ENCODE results near the gene TARBP1. TPM values are rescaled to one million over a fixed set of nuclear protein-coding genes. Genes with fewer than 3 reads are reported as not detected.

TARBP1 gene
- total RNA-seq, 3 donors from 2014 or later (not counting 1 experiment from before 2014, with no cell fraction given) = 29.0 to 37.5 (median 32.2) TPM

DNA sequence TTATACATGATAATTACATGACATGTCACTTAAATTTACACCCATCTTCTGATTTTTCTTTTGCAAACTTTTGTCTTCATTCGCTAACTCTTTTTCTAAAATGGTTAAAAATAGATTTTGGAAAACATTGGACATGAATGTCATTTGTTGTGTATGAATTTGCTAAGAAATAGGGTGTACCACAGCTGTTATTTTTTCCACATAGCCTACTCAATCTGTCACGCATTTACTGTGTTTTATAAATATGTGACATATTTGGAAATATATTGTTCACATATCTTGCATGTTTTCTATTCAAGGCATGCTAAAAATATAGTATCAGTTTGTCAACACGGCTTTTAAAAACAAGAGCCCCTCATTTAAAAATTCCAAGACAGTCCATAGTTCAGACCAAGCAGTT is 47.9 kb upstream of the TARBP1 start:
- Mint-ChIP-seq H3K4me1 (peaks cover 0 to 4% of the 10 kb centered on the region in 2 donors), H3K36me3 (no peaks in the 10 kb centered on the region), H3K4me3 (no peak overlapping the region), H3K27me3 (ENCODE audit: low read depth in 2 of 2) (peaks cover 20 to 34% of the 10 kb centered on the region in 2 donors), H3K27ac (no peak overlapping the region), H3K9me3 (no peaks in the 10 kb centered on the region)
- H3K27me3 ChIP-seq (ENCODE audit: control insufficient read depth, insufficient read depth, low read length) = no peaks in the 10 kb centered on the region
- WGBS (ENCODE audit: insufficient coverage) = 73% methylated on average over 1 of the region's 3 CpGs
- ATAC-seq (no peak), DNase-seq (no peak)
- H3K9me3 ChIP-seq (ENCODE audit: control insufficient read depth, insufficient read depth, low read length) = no peaks in the 10 kb centered on the region
- no peak overlapping the region for H3K4me3 ChIP-seq (ENCODE audit: low read length)
- no peak overlapping the region for H3K27ac ChIP-seq (ENCODE audit: low read length)
- intact Hi-C loops (cut with micrococcal nuclease) = no loop called here
- peaks cover 14% of the 10 kb centered on the region for H3K4me1 ChIP-seq (ENCODE audit: control insufficient read depth, insufficient read depth, low read length)
- TF ChIP-seq, protein P1, sequence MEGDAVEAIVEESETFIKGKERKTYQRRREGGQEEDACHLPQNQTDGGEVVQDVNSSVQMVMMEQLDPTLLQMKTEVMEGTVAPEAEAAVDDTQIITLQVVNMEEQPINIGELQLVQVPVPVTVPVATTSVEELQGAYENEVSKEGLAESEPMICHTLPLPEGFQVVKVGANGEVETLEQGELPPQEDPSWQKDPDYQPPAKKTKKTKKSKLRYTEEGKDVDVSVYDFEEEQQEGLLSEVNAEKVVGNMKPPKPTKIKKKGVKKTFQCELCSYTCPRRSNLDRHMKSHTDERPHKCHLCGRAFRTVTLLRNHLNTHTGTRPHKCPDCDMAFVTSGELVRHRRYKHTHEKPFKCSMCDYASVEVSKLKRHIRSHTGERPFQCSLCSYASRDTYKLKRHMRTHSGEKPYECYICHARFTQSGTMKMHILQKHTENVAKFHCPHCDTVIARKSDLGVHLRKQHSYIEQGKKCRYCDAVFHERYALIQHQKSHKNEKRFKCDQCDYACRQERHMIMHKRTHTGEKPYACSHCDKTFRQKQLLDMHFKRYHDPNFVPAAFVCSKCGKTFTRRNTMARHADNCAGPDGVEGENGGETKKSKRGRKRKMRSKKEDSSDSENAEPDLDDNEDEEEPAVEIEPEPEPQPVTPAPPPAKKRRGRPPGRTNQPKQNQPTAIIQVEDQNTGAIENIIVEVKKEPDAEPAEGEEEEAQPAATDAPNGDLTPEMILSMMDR (IDR thresholded peaks at IDR 0.05) = no peak
- no peaks in the 10 kb centered on the region for H3K36me3 ChIP-seq (ENCODE audit: control insufficient read depth, insufficient read depth, low read length)

DNA sequence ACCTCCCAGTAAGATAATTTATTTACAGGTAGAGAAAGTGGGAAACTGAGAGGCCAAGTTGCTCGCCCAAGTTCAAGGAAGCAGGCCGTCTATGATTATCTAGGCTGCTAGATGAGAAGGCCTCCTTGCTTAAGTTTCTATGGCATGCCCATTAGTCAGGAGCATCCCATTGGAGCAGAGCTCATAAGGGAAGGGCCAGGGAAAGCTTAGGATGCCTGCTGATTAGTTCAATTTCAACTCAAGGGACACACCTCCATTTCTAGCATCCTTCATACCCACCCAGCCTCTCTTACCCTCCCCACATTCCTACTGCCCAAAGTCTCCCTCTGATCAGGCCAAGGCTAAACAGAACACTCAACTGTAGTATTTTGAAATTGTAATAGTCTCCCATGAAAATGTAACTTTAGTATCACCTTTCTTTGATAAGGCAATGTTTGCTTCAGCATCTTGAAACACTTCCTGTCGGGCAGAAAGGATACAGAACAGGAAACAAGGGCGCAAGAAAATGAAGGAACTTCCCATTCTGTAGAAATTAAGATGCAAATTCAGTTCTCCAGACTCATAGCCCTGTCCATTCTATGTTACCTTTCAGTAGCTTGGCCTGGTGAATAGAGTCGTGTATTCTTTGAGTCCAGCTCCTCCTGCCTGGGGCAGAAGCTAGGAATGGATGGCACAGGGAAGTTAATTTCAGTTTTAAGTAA is 46.3 kb upstream of the TARBP1 start:
- Mint-ChIP-seq H3K36me3 (no peaks in the 10 kb centered on the region), H3K4me3 (no peak overlapping the region), H3K4me1 (peaks cover 0 to 4% of the 10 kb centered on the region in 2 donors), H3K27ac (no peak overlapping the region), H3K9me3 (no peaks in the 10 kb centered on the region), H3K27me3 (ENCODE audit: low read depth in 2 of 2) (peaks cover 20 to 39% of the 10 kb centered on the region in 2 donors)
- peaks cover 14% of the 10 kb centered on the region for H3K4me1 ChIP-seq (ENCODE audit: control insufficient read depth, insufficient read depth, low read length)
- no peak overlapping the region for H3K4me3 ChIP-seq (ENCODE audit: low read length)
- H3K27me3 ChIP-seq (ENCODE audit: control insufficient read depth, insufficient read depth, low read length) = no peaks in the 10 kb centered on the region
- ATAC-seq = no peak
- DNase-seq = no peak
- no peaks in the 10 kb centered on the region for H3K36me3 ChIP-seq (ENCODE audit: control insufficient read depth, insufficient read depth, low read length)
- TF ChIP-seq, protein P1 (IDR thresholded peaks at IDR 0.05) = no peak
- intact Hi-C loops (cut with micrococcal nuclease) = no loop called here
- no peak overlapping the region for H3K27ac ChIP-seq (ENCODE audit: low read length)
- 60% methylated on average over 5 of the region's 5 CpGs for WGBS (ENCODE audit: insufficient coverage)
- H3K9me3 ChIP-seq (ENCODE audit: control insufficient read depth, insufficient read depth, low read length) = no peaks in the 10 kb centered on the region

DNA sequence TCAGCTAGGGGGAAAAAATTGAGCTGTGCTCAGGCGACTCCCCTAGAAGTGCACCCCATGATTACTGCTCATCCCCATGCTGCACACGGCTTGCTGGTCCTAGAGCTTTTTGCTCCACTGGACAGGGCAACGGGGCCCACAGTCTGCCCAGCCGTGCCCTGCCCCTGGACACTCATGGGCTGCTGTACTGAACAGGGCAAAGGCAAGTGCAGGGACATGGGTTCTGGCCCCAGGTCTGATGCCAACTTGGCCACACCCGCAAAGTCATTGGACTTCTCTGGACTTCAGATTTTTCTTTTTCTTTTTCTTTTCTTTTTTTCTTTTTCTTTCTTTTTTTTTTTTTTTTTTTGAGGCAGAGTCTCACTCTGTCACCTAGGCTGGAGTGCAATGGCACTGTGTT is 42.9 kb upstream of the TARBP1 start:
- Histone ChIP-seq H3K4me3 (ENCODE audit: low read length) (no peak overlapping the region), H3K9me3 (ENCODE audit: control insufficient read depth, insufficient read depth, low read length) (no peaks in the 10 kb centered on the region), H3K27me3 (ENCODE audit: control insufficient read depth, insufficient read depth, low read length) (no peaks in the 10 kb centered on the region), H3K27ac (ENCODE audit: low read length) (no peak overlapping the region), H3K4me1 (ENCODE audit: control insufficient read depth, insufficient read depth, low read length) (peaks cover 14% of the 10 kb centered on the region), H3K36me3 (ENCODE audit: control insufficient read depth, insufficient read depth, low read length) (no peaks in the 10 kb centered on the region)
- no peak overlapping the region for H3K27ac Mint-ChIP-seq
- no peaks in the 10 kb centered on the region for H3K36me3 Mint-ChIP-seq
- H3K4me3 Mint-ChIP-seq = no peak overlapping the region
- WGBS (ENCODE audit: insufficient coverage) = 93% methylated on average over 5 of the region's 5 CpGs
- ATAC-seq (no peak), DNase-seq (no peak)
- H3K27me3 Mint-ChIP-seq (ENCODE audit: low read depth in 2 of 2) = peaks cover 17 to 26% of the 10 kb centered on the region in 2 donors
- no peaks in the 10 kb centered on the region for H3K9me3 Mint-ChIP-seq
- intact Hi-C loops (cut with micrococcal nuclease) = no loop called here
- no peaks in the 10 kb centered on the region for H3K4me1 Mint-ChIP-seq
- TF ChIP-seq, protein P1 (IDR thresholded peaks at IDR 0.05) = no peak
